Activated CD4-positive, alpha-beta memory T cell treated with anti-CD3 and anti-CD28 coated beads for 36 hours (primary cell): ENCODE measurements around the gene BRICD5. TPM values are rescaled to one million over a fixed set of nuclear protein-coding genes. Genes with fewer than 3 reads are reported as not detected.
"Not testable (repeated sequence)": the region's sequence is repeated elsewhere in the genome, so short reads cannot be mapped to it uniquely, and the experiment has no call there.

Experiments used
- CTCF ChIA-PET: fragments of 350-600 bp; sonication (Branson Sonifier 250); formaldehyde crosslinking; loops from one replicate; lab custom pipeline; 2021; ENCODE audit warnings: antibody characterized with exemption, inconsistent platforms; lab: Charles Lee
- POLR2A ChIA-PET: fragments of 350-600 bp; sonication (Branson Sonifier 250); formaldehyde crosslinking; loops from one replicate; lab custom pipeline; 2021; ENCODE audit warnings: antibody characterized with exemption; lab: Charles Lee
- DNase-seq: peaks from one replicate; pipeline ENCODE4 v3.0.0-alpha.2; 2020
- H3K27ac Mint-ChIP-seq: one replicate; pipeline ENCODE4 v1.8.0; 2021; ENCODE audit warnings: mixed read lengths
- H3K27me3 Mint-ChIP-seq: one replicate; pipeline ENCODE4 v1.8.0; 2021; ENCODE audit warnings: mixed read lengths
- H3K36me3 Mint-ChIP-seq: one replicate; pipeline ENCODE4 v1.8.0; 2021; ENCODE audit warnings: mixed read lengths
- H3K4me1 Mint-ChIP-seq: one replicate; pipeline ENCODE4 v1.8.0; 2021; ENCODE audit warnings: low read depth, mixed read lengths
- H3K4me3 Mint-ChIP-seq: one replicate; pipeline ENCODE4 v1.8.0; 2021; ENCODE audit warnings: mild to moderate bottlenecking, mixed read lengths
- H3K9me3 Mint-ChIP-seq: one replicate; pipeline ENCODE4 v1.8.0; 2021; ENCODE audit warnings: mixed read lengths
- intact Hi-C: fragments of 100-400 bp; cut with micrococcal nuclease; formaldehyde crosslinking; loops from one replicate; pipeline ENCODE4 v1.15.1; 2023
- total RNA-seq, 2 experiments: library from RNA; stranded (reverse); gene quantifications; one replicate each; pipeline ENCODE4 v1.2.3, GENCODE V29; 2021

The BRICD5 gene
- total RNA-seq, 2 experiments from 2014 or later: 5.7 to 8.5 TPM

DNA sequence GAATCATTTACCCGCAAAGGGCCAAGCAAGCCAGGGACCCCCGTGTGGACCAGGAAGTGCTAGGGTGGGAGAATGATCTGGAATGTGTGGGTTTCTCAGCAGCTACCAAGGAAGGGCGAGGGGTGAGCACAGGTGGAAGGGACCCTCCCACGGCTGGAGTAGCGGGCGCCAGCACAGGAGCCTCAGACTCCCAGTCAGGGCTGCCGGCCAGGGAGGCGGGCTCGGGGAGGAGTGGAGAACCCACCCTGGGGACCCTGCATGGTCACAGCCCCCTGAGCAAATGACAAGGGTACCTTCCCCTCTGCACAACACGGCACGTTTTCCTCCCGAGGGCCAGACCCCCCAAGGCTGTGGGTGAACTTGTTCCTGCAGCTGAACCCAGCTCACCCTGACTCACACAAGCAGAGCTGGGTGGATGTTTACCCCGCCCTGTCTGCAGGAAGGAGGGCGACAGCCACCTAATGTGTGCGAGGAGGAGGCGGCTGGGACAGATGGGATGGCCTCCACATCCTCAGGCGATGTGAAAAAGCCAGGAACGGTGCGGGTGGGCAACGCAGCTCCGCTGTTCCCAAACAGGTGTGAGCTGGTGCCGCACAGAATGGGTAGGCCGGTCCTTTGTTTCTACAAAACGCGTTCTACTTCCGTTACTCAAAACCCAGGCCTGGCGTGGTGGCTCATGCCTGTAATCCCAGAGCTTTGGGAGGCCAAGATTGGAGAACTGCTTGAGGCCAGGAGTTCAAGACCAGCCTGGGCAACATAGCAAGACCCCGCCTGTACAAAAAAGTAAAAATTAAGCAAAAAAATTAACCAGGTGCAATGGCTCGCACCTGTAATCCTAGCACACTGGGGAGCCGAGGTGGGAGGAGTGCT, 34.5 kb upstream of the BRICD5 start:
- no peaks in the 10 kb centered on the region for H3K27me3 Mint-ChIP-seq
- no peak for DNase-seq
- H3K36me3 Mint-ChIP-seq: peaks cover 3% of the 10 kb centered on the region
- intact Hi-C loops: no loop called here
- H3K4me3 Mint-ChIP-seq: no peak overlapping the region
- ChIA-PET CTCF (interaction anchor here (1.2 kb wide), 1 partner anchor 51 kb away, joined by 3 read pairs; no protein-coding TSS in a partner anchor), POLR2A (no interaction called here)
- H3K27ac Mint-ChIP-seq: no peak overlapping the region
- no peaks in the 10 kb centered on the region for H3K9me3 Mint-ChIP-seq
- H3K4me1 Mint-ChIP-seq: peaks cover 3% of the 10 kb centered on the region

DNA sequence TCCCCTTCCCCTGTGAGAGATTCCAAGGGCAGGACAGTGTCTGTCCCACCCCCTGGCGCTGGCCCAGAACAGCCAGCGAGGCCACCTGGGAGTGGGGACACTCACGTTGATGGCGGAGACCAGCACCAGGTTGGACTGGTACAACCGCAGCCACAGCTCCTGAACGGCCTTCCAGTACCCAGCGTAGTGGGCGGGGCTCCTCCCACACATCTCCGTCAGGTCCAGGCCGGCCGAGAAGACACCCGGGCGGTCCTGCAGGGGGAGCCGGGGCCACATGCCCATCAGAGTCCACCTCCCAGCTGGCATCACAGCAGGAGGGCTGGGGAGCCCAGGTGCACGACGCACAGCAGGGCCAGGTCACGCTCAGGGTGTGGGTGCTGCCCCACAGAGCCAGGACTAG, 33.6 kb upstream of the BRICD5 start:
- no peak overlapping the region for H3K27ac Mint-ChIP-seq
- H3K4me1 Mint-ChIP-seq: no peaks in the 10 kb centered on the region
- no peak overlapping the region for H3K4me3 Mint-ChIP-seq
- intact Hi-C loops: no loop called here
- peaks cover 3% of the 10 kb centered on the region for H3K36me3 Mint-ChIP-seq
- CTCF ChIA-PET: no interaction called here
- POLR2A ChIA-PET: no interaction called here
- no peak for DNase-seq
- H3K9me3 Mint-ChIP-seq: no peaks in the 10 kb centered on the region
- H3K27me3 Mint-ChIP-seq: no peaks in the 10 kb centered on the region

DNA sequence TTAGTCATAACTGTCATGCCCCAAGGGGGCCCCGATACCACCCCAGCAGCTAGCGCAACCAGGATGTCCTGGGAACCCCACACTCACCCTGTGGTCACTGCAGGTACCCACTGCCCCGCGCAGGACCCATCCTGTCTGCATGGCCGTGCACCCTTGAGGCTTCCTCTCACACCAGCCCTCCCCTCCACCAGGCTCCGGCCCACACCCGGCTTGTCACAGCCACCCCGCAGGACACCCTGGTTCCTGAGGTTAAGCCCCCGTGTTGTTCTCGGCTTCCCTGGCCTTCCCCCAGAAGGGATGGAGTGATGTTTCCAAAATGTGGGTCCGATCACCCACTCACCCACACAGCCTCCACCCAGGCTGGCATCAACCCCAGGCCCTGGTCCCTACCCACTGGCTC, 33.1 kb upstream of the BRICD5 start:
- intact Hi-C loops: no loop called here
- H3K9me3 Mint-ChIP-seq: no peaks in the 10 kb centered on the region
- peaks cover 3% of the 10 kb centered on the region for H3K36me3 Mint-ChIP-seq
- H3K27ac Mint-ChIP-seq: no peak overlapping the region
- no peak overlapping the region for H3K4me3 Mint-ChIP-seq
- no peak for DNase-seq
- POLR2A ChIA-PET: no interaction called here
- H3K4me1 Mint-ChIP-seq: no peaks in the 10 kb centered on the region
- no peaks in the 10 kb centered on the region for H3K27me3 Mint-ChIP-seq
- CTCF ChIA-PET: no interaction called here

DNA sequence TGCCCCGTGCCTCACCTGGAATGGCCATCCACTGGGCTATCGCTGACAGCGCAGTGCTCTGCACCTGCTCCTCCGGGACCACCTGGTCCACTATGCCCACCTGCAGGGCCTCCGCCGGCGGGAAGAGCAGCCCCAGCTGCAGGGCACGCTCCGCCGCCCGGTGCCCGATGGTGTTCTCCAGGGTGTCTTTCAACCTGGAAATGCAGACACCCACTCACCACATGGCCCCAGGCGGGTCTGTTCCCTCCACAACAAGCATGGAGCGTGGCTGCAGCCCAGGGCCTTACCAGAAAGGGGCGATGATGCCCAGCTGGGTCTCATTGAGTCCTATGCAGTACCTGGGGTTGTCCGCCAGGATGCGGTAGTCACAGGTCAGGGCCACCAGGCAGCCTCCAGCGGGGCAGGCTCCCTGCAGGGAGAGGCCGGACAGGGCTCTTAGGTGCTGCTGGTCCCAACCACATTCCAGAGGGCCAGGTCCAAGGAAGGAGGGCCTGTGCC, 32.4 kb upstream of the BRICD5 start:
- Mint-ChIP-seq H3K9me3 (no peaks in the 10 kb centered on the region), H3K27ac (no peak overlapping the region), H3K27me3 (no peaks in the 10 kb centered on the region), H3K36me3 (peaks cover 3% of the 10 kb centered on the region), H3K4me1 (no peaks in the 10 kb centered on the region), H3K4me3 (no peak overlapping the region)
- DNase-seq: no peak
- intact Hi-C loops: no loop called here
- CTCF ChIA-PET: no interaction called here
- POLR2A ChIA-PET: no interaction called here

DNA sequence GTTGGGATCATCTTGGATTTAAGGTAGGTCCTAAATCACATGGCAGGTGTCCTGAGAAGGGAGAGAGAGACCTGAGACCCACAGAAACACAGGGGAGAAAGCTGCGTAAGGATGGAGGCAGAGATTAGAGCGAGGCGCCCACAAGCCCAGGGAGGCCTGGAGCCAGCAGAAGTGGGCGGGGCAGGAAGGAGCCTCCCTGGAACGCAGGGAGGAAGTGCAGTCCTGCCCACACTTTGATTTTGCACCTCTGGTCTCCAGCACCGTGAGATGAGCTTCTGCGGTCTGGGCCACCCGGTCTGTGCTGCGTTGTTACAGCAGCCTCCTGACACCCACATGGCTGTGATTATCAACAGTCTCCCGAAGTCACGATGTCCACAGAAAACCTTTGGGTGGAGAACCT, 31.9 kb upstream of the BRICD5 start:
- CTCF ChIA-PET: no interaction called here
- intact Hi-C loops: no loop called here
- Mint-ChIP-seq H3K27ac (no peak overlapping the region), H3K27me3 (no peaks in the 10 kb centered on the region), H3K4me1 (no peaks in the 10 kb centered on the region), H3K9me3 (no peaks in the 10 kb centered on the region), H3K36me3 (peaks cover 3% of the 10 kb centered on the region), H3K4me3 (no peak overlapping the region)
- DNase-seq: no peak
- POLR2A ChIA-PET: no interaction called here

DNA sequence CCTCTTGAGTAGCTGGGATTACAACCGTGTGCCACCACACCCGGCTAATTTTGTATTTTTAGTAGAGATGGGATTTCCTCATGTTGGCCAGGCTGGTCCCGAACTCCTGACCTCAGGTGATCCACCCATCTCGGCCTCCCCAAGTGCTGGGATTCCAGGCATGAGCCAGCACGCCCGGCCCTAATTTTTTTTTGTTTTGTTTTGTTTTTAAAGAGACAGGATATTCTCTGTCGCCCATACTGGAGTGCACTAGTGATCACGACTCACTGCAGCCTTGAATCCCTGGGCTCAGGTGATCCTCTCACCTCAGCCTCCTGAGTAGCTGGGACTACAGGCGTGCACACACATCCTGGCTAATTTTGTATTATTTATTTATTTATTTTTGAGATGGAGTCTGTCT, 29.7 kb upstream of the BRICD5 start:
- DNase-seq, H3K9me3 Mint-ChIP-seq, H3K4me3 Mint-ChIP-seq, CTCF ChIA-PET, intact Hi-C loops, H3K27me3 Mint-ChIP-seq, H3K27ac Mint-ChIP-seq, POLR2A ChIA-PET, H3K4me1 Mint-ChIP-seq, H3K36me3 Mint-ChIP-seq: not testable (repeated sequence)

DNA sequence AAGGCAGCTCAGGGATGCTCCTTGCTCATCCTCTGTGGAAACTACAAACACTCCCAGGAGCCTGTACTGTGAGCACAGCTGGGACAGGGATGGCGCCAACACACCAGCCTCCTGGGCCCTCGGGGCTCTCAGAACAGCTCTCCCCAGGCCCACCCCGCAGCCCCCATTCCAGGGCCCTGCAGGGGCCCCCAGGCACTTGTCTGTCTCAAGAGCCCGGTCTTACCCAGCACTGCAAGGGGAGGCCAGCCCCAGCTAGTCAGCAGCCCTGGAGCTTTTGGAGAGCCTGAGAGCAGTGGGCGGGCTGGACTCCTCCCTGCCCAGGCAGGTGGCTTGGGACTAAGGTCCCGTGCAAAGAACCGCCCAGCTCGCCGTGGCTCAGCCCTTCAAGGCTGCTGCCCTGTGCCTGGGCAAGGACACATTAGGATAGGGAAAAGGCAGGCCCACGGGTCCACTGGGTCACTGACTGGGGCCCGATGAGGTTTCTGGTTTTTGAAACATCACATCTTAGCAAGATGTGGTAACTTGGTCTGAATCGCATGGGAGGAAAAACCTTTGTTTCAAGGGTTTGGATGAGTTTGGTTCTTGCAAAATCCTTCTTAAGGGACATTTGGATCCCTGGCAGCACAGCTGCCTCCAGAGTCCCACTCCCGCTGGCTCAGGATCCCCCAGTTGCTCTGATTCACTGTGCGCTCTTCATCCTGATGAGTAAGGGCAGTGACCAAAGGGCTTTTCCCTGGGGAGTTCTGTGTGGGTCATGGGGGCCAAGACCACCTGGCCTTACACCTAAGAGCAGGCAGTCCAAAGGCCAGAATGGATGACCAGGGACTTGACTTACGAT, 28.4 kb upstream of the BRICD5 start:
- H3K27ac Mint-ChIP-seq: no peak overlapping the region
- H3K4me1 Mint-ChIP-seq: no peaks in the 10 kb centered on the region
- POLR2A ChIA-PET: no interaction called here
- H3K9me3 Mint-ChIP-seq: no peaks in the 10 kb centered on the region
- intact Hi-C loops: no loop called here
- H3K27me3 Mint-ChIP-seq: peaks cover 2% of the 10 kb centered on the region
- peaks cover 13% of the 10 kb centered on the region for H3K36me3 Mint-ChIP-seq
- H3K4me3 Mint-ChIP-seq: no peak overlapping the region
- DNase-seq: no peak
- CTCF ChIA-PET: no interaction called here

DNA sequence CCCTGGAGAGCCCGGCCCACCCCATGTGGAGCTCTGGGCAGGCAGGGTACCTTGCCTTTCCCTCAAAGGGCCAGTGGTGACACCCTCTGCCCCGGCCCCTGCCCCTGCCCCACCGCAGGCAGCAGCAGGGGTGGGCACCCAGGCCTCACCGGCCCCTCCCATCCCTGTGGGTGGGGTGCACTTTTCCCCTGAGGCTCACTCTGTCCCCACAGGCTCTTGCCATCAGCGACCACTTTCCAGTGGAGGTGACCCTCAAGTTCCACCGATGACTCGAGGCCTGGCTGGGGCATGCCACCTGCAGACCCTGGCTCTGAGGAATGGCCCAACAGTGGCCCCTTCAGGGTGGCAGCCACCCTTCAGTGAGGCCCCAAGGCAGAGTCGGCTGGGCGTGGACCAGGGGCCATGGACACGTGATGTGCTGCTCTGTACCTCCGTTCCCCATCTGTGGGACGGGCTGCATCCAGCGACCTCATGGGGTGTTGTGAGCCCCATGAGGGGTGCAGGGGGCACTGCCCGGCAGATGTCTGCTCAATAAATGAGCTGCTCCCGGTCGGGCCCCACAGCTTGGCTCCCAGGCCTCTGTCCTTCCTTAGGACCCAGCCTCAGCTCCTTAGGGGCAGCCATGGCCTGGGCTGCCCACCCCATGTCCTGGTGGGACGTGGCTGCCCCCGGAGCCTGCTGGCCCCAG, 27.6 kb upstream of the BRICD5 start:
- POLR2A ChIA-PET: no interaction called here
- H3K36me3 Mint-ChIP-seq: peaks cover 13% of the 10 kb centered on the region
- H3K27ac Mint-ChIP-seq: no peak overlapping the region
- CTCF ChIA-PET: no interaction called here
- intact Hi-C loops: no loop called here
- no peak for DNase-seq
- no peaks in the 10 kb centered on the region for H3K9me3 Mint-ChIP-seq
- H3K27me3 Mint-ChIP-seq: peaks cover 2% of the 10 kb centered on the region
- no peaks in the 10 kb centered on the region for H3K4me1 Mint-ChIP-seq
- no peak overlapping the region for H3K4me3 Mint-ChIP-seq

DNA sequence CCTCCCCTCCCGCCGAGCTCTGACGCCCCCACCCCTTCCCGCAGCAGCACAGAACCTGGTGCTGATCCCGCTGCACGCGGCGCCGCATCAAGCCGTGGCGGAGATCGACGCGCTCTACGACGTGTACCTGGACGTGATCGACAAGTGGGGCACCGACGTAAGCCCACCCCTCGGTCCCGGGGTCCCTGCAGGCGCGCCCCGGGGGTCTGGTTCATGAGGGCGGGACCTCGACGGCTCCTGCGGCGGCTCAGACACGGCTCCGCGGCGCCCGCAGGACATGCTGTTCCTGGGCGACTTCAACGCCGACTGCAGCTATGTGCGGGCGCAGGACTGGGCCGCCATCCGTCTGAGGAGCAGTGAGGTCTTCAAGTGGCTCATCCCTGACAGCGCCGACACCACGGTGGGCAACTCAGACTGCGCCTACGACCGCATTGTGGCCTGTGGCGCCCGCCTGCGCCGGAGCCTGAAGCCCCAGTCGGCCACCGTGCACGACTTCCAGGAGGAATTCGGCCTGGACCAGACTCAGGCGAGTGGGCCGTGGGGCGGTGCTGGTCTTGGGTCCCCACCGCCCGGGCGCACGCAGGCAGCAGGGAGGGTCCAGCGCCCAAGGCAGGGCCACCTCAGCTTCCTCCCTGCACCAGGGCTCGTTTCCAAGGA, 27.0 kb upstream of the BRICD5 start:
- no peak for DNase-seq
- Mint-ChIP-seq H3K27ac (no peak overlapping the region), H3K27me3 (peaks cover 2% of the 10 kb centered on the region), H3K36me3 (peaks cover 13% of the 10 kb centered on the region), H3K9me3 (no peaks in the 10 kb centered on the region), H3K4me3 (no peak overlapping the region), H3K4me1 (no peaks in the 10 kb centered on the region)
- POLR2A ChIA-PET: no interaction called here
- CTCF ChIA-PET: no interaction called here
- intact Hi-C loops: no loop called here

DNA sequence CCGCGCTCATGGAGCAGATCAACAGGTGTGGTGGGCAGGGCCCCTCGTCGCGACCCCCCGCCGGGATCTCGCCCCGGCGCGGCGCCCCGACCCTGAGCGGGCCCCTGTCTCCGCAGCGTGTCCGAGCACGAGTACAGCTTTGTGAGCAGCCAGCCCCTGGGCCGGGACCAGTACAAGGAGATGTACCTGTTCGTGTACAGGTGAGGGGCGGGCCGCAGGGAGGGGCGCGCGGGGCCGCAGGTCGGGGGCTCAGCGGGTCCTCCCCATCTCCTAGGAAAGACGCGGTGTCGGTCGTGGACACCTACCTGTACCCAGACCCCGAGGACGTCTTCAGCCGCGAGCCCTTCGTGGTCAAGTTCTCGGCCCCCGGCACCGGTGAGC, 26.4 kb upstream of the BRICD5 start:
- Mint-ChIP-seq H3K27ac (no peak overlapping the region), H3K4me3 (no peak overlapping the region), H3K9me3 (no peaks in the 10 kb centered on the region), H3K4me1 (no peaks in the 10 kb centered on the region), H3K27me3 (peaks cover 2% of the 10 kb centered on the region), H3K36me3 (peaks cover 13% of the 10 kb centered on the region)
- DNase-seq: no peak
- CTCF ChIA-PET: no interaction called here
- POLR2A ChIA-PET: interaction anchor here (1.5 kb wide), 1 partner anchor 24 kb away, joined by 3 read pairs; no protein-coding TSS in a partner anchor
- intact Hi-C loops: no loop called here

DNA sequence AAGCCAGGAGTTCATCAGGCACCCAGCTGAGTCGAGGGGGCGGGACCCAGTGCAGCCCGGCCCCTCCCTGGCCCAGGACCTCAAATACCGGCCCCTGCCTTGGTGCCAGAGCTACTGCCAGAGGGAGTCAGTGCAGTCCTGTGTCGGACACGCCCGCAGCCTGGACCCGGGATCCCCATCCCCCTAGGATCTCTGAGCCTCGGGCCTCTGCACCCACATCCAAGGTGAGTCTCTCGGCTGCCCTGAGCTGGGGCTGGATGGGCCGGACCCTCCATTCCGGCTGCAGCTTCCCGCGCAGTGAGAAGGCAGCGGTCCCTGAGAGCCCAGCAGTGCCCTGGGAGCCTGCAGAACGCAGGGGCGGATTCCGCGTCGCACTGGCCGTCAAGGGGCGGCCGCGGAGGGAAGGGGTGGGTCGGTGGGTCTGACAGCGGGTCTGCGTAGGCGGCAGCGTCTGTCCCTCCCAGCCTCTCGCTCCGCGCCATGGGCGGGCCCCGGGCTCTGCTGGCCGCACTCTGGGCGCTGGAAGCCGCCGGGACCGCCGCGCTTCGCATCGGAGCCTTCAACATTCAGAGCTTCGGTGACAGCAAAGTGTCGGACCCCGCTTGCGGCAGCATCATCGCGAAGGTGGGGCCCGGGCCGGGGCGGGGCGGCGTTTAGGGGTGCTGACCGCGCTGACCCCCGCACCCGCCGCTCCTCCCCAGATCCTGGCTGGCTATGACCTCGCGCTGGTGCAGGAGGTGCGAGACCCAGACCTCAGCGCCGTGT, 25.9 kb upstream of the BRICD5 start, which contains the start of gene DNASE1L2:
DNASE1L2 (plus strand) TSS at position 108 of the 765 bp plus-strand sequence; CDS start at position 481, 373 bp downstream.
- Mint-ChIP-seq H3K4me1 (no peaks in the 10 kb centered on the region), H3K9me3 (no peaks in the 10 kb centered on the region), H3K27me3 (peaks cover 2% of the 10 kb centered on the region), H3K4me3 (no peak within 1 kb of the TSS), H3K36me3 (peaks cover 16% of the 10 kb centered on the region), H3K27ac (no peak within 1 kb of the TSS)
- ChIA-PET CTCF (no interaction called here), POLR2A (interaction anchor here (1.5 kb wide), 1 partner anchor 24 kb away, joined by 3 read pairs; no protein-coding TSS in a partner anchor)
- no peak for DNase-seq
- intact Hi-C loops: no loop called here
